Measurements from ENCODE around the gene MORF4L1.
A peak's percentile ranks its signal among the peaks of the same experiment; 100 is the strongest.
"Not testable (repeated sequence)": the region's sequence is repeated elsewhere in the genome, so short reads cannot be mapped to it uniquely, and the experiment has no call there.

The MORF4L1 gene

DNA sequence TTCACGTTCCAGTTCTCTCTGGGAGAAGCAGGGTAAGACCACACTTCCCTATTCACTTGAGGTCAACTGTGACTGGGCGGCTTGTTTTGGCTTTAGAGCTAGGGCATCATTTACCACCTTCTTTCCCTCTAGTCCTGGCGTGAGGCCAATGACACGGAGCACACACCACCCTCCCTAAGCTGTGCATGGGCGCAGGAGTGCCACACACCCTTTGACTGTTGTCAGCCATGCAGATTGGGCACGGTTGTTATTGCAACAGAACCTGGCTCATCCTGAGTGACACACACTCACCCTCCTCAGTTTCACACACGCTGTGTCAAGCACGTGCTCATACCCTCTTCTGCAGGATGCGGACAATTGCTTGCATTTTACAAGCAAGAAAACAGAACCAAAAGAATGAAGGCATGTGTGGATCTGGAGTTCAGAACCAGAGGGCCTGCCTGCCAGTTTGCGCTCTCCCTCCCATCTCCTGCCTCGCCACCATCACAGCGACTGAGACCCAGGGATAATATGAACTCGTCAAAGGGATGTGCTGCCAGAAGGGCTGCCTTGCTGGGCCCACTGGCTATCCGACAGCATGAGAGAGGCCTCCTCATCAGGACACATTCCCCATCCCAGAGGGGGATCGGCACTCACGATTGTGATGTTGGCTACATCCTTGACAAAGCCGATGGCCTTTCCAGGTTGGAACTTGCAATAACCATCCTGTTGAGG, 54.5 kb downstream of the MORF4L1 start:
- ATAC-seq: no peak

DNA sequence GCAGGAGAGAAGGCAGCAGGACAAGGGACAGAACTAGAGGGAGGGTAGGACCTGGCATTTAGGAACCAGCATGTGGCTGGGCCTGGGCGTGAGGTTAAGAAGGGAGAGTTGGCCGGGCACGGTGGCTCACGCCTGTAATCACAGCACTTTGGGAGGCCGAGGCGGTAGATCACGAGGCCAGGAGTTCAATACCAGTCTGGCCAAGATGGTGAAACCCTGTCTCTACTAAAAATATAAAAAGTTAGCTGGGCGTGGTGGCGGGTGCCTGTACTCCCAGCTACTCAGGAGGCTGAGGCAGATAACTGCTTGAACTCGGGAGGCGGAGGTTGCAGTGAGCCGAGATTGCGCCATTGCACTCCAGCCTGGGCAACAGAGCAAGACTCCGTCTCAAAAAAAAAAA, 55.5 kb downstream of the MORF4L1 start:
- not testable (repeated sequence) for ATAC-seq

DNA sequence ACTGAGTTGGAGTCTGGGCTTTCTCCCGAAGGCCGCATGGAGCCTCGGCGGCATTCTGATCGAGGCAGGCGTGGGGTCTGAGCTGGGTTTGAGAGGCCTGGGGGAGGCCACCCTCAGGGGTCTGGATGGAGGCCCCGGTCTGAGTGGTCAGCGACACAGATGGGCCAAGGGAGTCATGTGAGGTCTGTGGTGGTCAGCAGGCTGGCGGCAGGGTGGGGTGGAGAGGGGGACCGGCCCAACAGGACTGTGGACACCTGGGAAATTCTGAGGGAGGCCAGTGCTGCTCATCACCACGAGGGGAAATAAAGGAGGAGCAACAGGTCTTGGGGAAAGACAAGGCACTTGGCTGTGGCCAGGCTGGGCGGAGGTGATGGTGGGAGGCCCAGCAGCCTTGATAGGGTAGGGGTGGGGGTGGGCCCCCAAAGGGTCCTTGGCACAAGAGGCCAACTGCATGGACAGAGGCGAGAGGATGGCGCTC, 56.0 kb downstream of the MORF4L1 start:
- ATAC-seq: no peak

DNA sequence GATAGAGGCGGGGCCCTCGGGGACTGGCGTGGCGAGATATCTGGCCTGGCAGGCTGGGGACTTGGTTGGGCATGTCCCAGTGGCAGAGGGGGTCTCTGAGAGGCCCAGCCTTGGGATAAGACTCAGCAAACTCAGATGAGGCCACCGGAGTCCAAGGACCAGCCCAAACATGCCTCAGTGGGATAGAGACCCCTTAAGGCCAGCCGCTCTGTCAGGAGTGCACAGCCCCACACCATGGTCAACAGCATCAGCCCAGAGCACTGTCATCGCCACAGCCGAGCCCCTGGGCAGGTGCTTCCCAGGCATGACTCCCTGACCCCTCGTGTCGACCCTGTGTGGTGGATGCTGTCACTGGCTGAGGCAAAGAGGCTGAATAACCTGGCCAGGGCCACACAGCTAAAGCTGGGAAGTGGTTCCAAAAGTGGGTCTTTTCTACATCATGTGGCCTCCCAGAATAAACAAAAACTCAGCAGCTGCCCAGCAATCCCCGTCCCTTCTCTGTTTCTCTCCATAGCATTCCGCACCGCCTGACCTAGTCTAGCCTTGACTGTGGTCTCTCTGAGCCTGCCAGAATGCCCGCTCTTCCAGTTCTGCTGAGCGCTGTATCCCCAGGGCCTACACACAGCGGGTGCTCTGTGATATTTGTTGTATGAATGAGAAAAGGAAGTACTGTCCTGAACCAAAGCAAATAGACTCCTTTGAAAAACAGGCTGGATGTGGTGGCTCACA, 57.0 kb downstream of the MORF4L1 start:
- no peak for ATAC-seq

DNA sequence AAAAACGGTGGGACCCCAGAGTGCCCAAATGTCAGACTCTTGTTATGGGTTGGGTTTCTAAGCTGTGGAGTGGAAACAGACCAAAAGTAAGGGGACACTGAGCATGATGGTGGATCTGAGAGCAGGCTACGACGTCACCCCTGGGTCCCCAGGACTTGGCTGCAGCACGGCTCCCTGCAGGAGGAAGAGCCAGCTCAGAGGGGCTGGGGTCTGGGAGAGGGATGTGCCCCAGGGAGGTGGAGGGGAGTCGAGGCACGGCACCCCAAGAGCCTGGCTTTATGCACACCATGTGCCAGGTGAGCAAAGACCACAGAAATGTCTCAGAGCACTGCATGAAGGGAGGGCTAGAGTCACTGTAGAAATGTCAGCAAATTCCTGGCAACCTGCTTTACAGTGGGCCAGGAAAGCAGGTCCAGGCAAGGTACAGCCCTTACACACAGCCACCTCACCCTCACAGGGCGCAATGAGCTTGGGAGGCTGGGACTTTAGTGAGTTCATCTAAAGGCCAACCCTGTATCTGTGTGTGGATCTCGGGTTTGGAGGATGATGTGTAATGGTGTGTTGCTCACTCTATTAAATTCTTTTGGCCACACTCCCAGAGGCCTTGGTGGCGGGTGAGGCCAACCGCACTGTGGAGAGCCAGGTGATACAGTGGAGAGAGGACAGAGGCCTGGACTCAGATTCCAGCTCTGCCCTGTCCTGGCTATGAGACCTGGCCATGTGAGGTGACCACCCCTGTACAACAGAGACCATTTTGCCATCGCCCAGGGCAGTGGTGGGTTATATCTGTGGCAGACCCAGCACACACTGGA, 58.1 kb downstream of the MORF4L1 start:
- ATAC-seq: peak in 1 of 2 donors; percentile 22

GRCh38 chr15:78931439-78932257, 59.0 kb downstream of the MORF4L1 start:
- no peak for ATAC-seq

DNA sequence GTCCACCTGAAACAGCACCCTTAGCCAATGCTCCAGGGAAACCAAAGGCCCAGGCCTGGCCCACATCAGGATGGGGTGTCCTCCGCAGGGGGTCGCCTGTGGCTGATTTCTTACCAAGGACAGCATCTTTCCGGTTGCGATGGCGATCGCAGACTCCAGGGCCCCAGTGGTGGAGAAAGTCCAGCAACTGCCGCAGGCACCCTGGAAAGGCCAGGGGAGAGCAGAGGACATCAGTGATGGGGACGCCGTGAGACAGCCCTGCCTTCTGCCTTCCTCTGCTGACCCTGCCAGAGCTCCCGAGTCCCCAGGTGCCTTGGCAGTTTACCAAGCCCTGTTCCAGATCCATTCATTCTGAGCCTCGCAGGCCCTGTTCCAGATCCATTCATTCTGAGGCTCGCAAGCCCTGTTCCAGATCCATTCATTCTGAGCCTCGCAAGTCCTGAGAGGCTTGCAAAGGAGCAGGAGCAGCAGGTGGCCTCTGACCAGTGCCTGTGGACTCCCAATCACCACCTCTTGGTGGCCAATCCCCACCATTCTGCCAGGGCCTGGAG, 59.6 kb downstream of the MORF4L1 start:
- no peak for ATAC-seq

GRCh38 chr15:78933187-78933822, 60.6 kb downstream of the MORF4L1 start:
- ATAC-seq: no peak

- no peak for ATAC-seq
Measured at GRCh38 chr15:78933823-78934654, 61.3 kb downstream of the MORF4L1 start.

DNA sequence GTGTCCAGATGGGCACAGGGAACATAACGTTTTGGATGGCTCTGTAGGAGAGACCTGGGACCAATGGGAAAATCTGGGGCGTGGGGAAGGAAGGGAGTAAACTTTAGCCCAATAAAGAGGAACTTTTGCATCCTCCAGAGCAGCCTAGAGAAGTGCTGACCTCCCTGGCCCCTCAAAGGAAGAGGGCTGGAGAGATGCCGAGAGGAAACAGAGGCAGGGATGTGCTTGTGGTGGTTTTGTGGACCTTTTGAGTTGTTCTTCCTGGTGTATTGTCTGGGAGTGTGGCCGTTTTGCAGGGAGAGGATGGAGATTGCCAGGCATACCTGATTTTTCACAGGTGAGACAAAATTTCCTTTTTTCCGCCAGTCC, 61.9 kb downstream of the MORF4L1 start:
- no peak for ATAC-seq

DNA sequence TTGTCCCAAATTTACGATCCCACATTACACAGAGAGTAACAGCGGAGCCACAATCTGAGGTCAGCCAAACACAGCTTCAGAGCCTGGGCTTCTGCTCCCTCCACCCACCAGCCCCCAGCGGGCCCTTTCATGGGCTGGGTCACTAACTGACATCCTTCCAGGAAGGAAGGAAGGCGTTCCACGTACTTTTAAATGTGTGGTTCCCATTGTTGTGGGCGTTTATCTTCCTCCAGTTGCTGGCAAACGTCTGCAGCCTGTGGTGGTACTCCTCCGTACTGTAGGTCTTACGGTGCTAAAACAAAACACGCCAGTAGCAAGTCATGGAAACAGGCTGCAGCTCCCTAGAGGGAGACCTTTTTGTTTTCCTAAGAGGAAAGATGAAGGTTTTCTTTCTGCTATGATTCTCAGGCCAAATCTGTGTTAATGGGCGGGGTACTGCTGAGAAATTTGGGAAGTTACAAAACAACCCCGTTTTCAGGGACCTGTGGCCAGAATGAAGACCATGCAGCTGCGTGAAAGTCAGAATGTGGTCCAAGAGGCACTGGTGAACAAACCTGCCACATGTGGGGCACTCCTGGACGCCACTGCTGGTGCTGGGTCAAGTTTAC, 64.5 kb downstream of the MORF4L1 start:
- ATAC-seq: no peak

GRCh38 chr15:78938658-78939488, 66.2 kb downstream of the MORF4L1 start:
- peak; percentile 26 to 50 for ATAC-seq

DNA sequence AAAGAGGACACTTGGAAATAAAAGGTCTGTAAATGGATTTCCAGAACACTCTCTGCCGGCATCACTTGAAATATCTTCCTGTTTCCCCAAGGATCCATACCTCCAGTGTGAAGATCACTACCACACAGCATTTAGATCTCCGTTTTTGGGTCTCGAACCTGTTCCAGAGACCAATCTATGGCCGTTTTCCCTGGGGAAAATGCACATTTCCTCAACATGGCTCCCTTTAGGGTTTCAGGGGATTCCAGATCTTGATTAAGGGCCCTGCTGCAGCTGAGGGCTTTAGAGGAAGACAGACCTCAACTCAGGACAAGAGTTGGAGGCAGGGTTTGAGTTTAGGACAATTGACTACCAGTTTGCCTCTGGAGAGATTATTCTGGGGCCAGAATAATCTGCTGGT, 70.1 kb downstream of the MORF4L1 start:
- ATAC-seq: no peak

- ATAC-seq: no peak
Measured at GRCh38 chr15:78943692-78944091, 71.0 kb downstream of the MORF4L1 start.

DNA sequence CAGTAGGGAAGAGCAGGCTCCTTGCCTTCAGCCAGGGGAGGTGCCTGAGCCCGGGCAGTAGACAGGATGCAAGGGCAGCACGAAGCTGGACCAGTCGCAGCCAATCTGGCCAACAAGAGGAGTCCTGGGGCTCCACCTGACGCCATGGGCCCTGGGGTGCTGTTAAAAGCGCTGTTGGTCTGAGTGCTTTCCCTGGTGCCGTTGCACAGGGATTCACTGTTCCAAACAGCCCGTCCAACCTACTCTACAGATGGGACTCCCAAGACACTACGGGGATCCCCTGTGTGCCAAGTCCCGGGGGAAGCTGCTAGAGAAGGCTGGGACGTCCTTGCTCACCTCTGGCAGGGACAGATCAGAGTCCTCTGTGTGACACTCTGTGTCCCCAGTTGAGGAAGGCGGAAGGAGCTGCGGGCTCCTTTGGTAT, 71.5 kb downstream of the MORF4L1 start:
- no peak for ATAC-seq

DNA sequence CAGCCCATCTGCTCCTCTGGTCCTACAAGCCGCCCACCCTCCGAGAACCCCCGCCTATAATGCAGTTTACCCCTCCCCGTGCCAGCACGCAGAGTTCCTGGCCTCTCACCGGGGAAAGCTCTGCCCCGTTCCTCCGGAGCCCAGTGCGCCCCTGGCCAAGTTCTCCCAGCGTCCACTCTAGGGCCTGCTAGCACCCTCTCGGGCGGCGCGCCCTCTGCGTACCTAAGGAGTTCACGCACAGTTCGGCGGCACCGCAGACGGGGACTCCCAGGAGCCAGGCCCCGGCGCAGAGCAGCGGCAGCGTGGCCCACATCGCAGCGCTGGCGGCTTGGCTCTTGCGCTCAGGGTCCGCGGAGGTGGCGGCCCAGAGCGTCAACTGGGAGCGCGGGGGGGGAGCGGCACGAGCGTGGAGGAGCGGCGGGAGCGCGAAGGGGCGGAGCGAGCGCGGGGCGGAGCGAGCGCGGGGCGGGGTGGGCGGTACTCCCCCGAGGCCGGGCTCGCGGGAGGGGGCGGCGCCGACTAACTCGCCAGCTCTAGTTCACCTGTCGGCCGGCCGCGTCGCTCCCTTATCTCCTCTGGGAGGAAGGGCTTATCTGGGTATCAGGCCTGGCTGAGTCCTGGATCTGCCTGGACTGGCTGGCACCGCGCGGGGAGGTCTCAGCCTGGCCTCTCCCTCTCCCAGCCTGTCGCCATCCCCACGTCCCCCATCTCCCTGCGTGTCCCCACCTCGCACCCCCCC, 72.1 kb downstream of the MORF4L1 start, which contains the start of gene CTSH:
Gene CTSH, minus strand, starts transcription at position 378 of the 739 bp plus-strand sequence. Its CDS starts 65 bp downstream, at position 313.
- peak; percentile 74 to 75 for ATAC-seq

DNA sequence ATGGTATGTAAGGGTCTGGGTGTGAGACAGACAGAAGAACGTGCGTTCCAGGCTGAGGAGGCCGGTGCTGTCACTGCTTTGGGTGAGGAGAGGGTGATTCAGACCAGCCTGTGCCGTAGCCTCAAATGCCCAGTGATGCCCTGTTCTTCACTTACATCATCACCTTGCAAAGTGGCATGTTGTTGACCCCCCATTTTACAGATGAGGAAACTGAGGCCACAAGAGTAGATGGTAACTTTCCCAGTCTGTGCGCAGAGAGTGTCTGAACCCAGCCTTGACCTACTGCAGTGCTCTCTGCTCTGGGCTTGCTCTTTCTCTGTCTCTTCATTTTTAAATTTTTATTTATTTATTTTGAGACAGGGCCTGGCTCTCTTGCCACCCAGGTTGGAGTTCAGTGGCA, 73.8 kb downstream of the MORF4L1 start:
- no peak for ATAC-seq

- ATAC-seq: no peak
Measured at GRCh38 chr15:78947506-78947905, 74.8 kb downstream of the MORF4L1 start.
